DND-41 (cell line): ENCODE measurements around the gene LINS1.

Experiments
- EZH2 ChIP-seq: IDR thresholded peaks from 3 replicates; pipeline ENCODE4 v1.6.1; 2012; ENCODE audit warnings: borderline replicate concordance, low read depth, mild to moderate bottlenecking, moderate library complexity, low read length, inconsistent platforms; ENCODE audit not compliant: severe bottlenecking
- TF ChIP-seq, protein P1 (sequence below): IDR thresholded peaks from 2 replicates; pipeline ENCODE4 v1.5.1; 2012; ENCODE audit warnings: borderline replicate concordance, low read length, moderate library complexity, mild to moderate bottlenecking; ENCODE audit not compliant: poor library complexity, severe bottlenecking; ENCODE audit errors: extremely low read depth

DNA sequence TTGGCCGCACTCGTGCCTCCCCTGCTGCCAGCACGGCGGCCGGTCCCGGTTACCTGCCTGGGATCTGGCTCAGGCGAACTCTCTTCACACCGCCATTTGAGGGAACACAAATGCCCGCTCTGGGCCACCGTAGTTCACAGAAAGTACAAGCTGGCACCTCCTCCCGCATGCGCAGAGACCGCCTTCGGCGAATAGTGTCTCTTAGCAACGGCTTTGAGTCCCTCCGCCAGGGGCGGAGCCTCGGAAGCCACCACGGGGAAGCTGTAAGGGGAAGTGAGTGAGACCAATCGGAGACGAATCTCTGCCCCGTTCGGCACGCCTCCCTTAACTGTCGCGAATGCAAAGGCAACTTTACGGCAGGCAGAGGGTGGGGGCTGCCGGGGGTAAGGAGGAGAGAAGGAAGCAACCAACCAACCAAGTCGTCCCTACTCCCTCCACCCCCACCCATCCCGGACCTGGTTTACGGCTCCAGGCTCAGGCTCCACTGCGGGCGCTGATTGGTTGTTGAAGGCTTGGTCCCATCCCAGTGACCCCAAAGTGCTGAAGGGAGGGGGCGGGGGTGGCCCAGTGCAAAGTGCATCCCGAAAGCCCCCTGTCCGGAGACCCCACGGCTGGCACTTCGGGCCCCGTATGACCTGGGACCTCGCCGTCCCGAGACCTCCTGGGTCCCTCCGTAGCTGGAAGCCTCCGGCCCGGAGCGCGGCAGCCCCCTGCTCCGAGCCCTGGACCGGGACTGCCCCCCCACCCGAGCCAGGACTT lies at the start of gene LINS1, which contains the start of gene ASB7:
- TF ChIP-seq, protein P1, sequence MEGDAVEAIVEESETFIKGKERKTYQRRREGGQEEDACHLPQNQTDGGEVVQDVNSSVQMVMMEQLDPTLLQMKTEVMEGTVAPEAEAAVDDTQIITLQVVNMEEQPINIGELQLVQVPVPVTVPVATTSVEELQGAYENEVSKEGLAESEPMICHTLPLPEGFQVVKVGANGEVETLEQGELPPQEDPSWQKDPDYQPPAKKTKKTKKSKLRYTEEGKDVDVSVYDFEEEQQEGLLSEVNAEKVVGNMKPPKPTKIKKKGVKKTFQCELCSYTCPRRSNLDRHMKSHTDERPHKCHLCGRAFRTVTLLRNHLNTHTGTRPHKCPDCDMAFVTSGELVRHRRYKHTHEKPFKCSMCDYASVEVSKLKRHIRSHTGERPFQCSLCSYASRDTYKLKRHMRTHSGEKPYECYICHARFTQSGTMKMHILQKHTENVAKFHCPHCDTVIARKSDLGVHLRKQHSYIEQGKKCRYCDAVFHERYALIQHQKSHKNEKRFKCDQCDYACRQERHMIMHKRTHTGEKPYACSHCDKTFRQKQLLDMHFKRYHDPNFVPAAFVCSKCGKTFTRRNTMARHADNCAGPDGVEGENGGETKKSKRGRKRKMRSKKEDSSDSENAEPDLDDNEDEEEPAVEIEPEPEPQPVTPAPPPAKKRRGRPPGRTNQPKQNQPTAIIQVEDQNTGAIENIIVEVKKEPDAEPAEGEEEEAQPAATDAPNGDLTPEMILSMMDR = no peak
- no peak for TF ChIP-seq EZH2
